RWPE1 (cell line): ENCODE data around the gene SPOCK1.

ENCODE experiments used
- CTCF ChIA-PET: fragments of 350-600 bp; sonication (Branson Sonifier 250); formaldehyde crosslinking; extraction: SDS; loops from one replicate; lab custom pipeline; 2021; lab: Yijun Ruan, JAX
- POLR2A ChIA-PET: fragments of 400-600 bp; formaldehyde crosslinking; extraction: SDS; loops from one replicate; lab custom pipeline; 2020; ENCODE audit warnings: antibody characterized with exemption; ENCODE audit not compliant: low non-redundant PET; lab: Yijun Ruan, JAX
- DNase-seq: peaks from one replicate; pipeline ENCODE4 v3.0.0; 2012; ENCODE audit warnings: low spot score
- H3K27ac ChIP-seq: fragments of 450-650 bp; 2 replicates; pipeline ENCODE4 v1.5.1; 2017
- CTCF ChIP-seq: fragments of 450-650 bp; conservative IDR thresholded peaks from 2 replicates; pipeline ENCODE4 v1.5.1; 2017; ENCODE audit warnings: low read depth, mild to moderate bottlenecking

SPOCK1 gene

GRCh38 chr5:137336565-137337120 is 162.5 kb downstream of the SPOCK1 start:
- POLR2A ChIA-PET = no interaction called here
- CTCF ChIA-PET = interaction anchor here (0.6 to 1.2 kb wide), 4 partner anchors 8 to 1087 kb away, joined by 3 to 6 read pairs (median 4); no protein-coding TSS in a partner anchor
- no peak overlapping the region for H3K27ac ChIP-seq
- DNase-seq = no peak
- TF ChIP-seq CTCF = no peak

GRCh38 chr5:137336161-137336560 is 163.0 kb downstream of the SPOCK1 start:
- DNase-seq = no peak
- ChIA-PET CTCF (interaction anchor here (0.6 to 1.2 kb wide), 4 partner anchors 9 to 1087 kb away, joined by 3 to 6 read pairs (median 4); no protein-coding TSS in a partner anchor), POLR2A (no interaction called here)
- TF ChIP-seq CTCF = no peak
- no peak overlapping the region for H3K27ac ChIP-seq

GRCh38 chr5:137335493-137335892 is 163.6 kb downstream of the SPOCK1 start:
- H3K27ac ChIP-seq = no peak overlapping the region
- no peak for TF ChIP-seq CTCF
- no peak for DNase-seq
- POLR2A ChIA-PET = no interaction called here
- CTCF ChIA-PET = interaction anchor here (1.2 kb wide), 1 partner anchor 10 kb away, joined by 6 read pairs; no protein-coding TSS in a partner anchor

- no peak for DNase-seq
- TF ChIP-seq CTCF = no peak
- ChIA-PET CTCF (interaction anchor here (0.9 kb wide), 1 partner anchor 11 kb away, joined by 3 read pairs; no protein-coding TSS in a partner anchor), POLR2A (no interaction called here)
- H3K27ac ChIP-seq = no peak overlapping the region
Observed at GRCh38 chr5:137333928-137334327, 165.2 kb downstream of the SPOCK1 start.

GRCh38 chr5:137333475-137333874 is 165.7 kb downstream of the SPOCK1 start:
- no peak for TF ChIP-seq CTCF
- DNase-seq = no peak
- H3K27ac ChIP-seq = no peak overlapping the region
- CTCF ChIA-PET = interaction anchor here (0.9 kb wide), 1 partner anchor 11 kb away, joined by 3 read pairs; no protein-coding TSS in a partner anchor
- POLR2A ChIA-PET = no interaction called here

GRCh38 chr5:137332296-137332695 is 166.8 kb downstream of the SPOCK1 start:
- ChIA-PET POLR2A (no interaction called here), CTCF (no interaction called here)
- no peak for DNase-seq
- H3K27ac ChIP-seq = no peak overlapping the region
- no peak for TF ChIP-seq CTCF
